Neural progenitor cell (in vitro differentiated cells): ENCODE data around the gene ZNF516. TPM values are rescaled to one million over a fixed set of nuclear protein-coding genes. Genes with fewer than 3 reads are reported as not detected.

Experiments used
- DNase-seq: peaks from one replicate; pipeline ENCODE4 v3.0.0-alpha.2; 2016; ENCODE audit warnings: low spot score
- H2AFZ ChIP-seq: fragments of 200-600 bp; sonication (generic); replicated peaks from 2 replicates; pipeline ENCODE4 v1.6.1; 2016; ENCODE audit warnings: antibody characterized with exemption
- H3F3A ChIP-seq: fragments of 200-600 bp; sonication (generic); 2 replicates; pipeline ENCODE4 v1.6.1; 2016; ENCODE audit warnings: antibody characterized with exemption, low read depth
- H3K27ac ChIP-seq: fragments of 200-600 bp; sonication (generic); 2 replicates; pipeline ENCODE4 v1.5.1; 2016; ENCODE audit warnings: mild to moderate bottlenecking
- H3K27me3 ChIP-seq: fragments of 200-600 bp; sonication (generic); 2 replicates; pipeline ENCODE4 v1.6.1; 2016; ENCODE audit warnings: mild to moderate bottlenecking, moderate library complexity
- H3K36me3 ChIP-seq: fragments of 200-600 bp; sonication (generic); 2 replicates; pipeline ENCODE4 v1.5.1; 2016
- H3K4me1 ChIP-seq: fragments of 200-600 bp; sonication (generic); 2 replicates; pipeline ENCODE4 v1.6.1; 2016; ENCODE audit warnings: mixed run types
- H3K4me2 ChIP-seq: fragments of 200-600 bp; sonication (generic); 2 replicates; pipeline ENCODE4 v1.6.1; 2016
- H3K4me3 ChIP-seq: fragments of 200-600 bp; sonication (generic); 2 replicates; pipeline ENCODE4 v1.5.1; 2016
- H3K79me2 ChIP-seq: fragments of 200-600 bp; sonication (generic); 2 replicates; pipeline ENCODE4 v1.6.1; 2016; ENCODE audit warnings: low read depth
- H3K9ac ChIP-seq: fragments of 200-600 bp; sonication (generic); 2 replicates; pipeline ENCODE4 v1.6.1; 2016
- H3K9me3 ChIP-seq: fragments of 200-600 bp; sonication (generic); 2 replicates; pipeline ENCODE4 v1.5.1; 2016; ENCODE audit warnings: low read depth
- H4K20me1 ChIP-seq: fragments of 200-600 bp; sonication (generic); 2 replicates; pipeline ENCODE4 v1.6.1; 2016; ENCODE audit warnings: low read depth
- H3K27ac Mint-ChIP-seq: 3 replicates; pipeline ENCODE4 v1.8.0; 2021; ENCODE audit warnings: mixed read lengths
- H3K27me3 Mint-ChIP-seq: 2 replicates; pipeline ENCODE4 v1.8.0; 2022; ENCODE audit warnings: low read depth, mild to moderate bottlenecking, inconsistent platforms, moderate library complexity, mixed read lengths; ENCODE audit not compliant: insufficient read depth
- H3K36me3 Mint-ChIP-seq: 3 replicates; pipeline ENCODE4 v1.8.0; 2021; ENCODE audit warnings: mixed read lengths
- H3K4me1 Mint-ChIP-seq: 3 replicates; pipeline ENCODE4 v1.8.0; 2021; ENCODE audit warnings: mixed read lengths
- H3K4me3 Mint-ChIP-seq: 3 replicates; pipeline ENCODE4 v1.8.0; 2021; ENCODE audit warnings: mild to moderate bottlenecking, moderate library complexity, mixed read lengths
- H3K9me3 Mint-ChIP-seq: 3 replicates; pipeline ENCODE4 v1.8.0; 2020; ENCODE audit warnings: mixed read lengths
- EZH2 ChIP-seq: fragments of 200-600 bp; sonication (generic); IDR thresholded peaks from 2 replicates; pipeline ENCODE4 v1.6.1; 2017; ENCODE audit warnings: antibody characterized with exemption, mild to moderate bottlenecking, moderate library complexity
- EZH2phosphoT487 ChIP-seq: fragments of 200-600 bp; sonication (generic); IDR thresholded peaks from 2 replicates; pipeline ENCODE4 v1.6.1; 2017; ENCODE audit warnings: antibody characterized with exemption
- total RNA-seq: library from RNA; depleted of rRNA; stranded (reverse); fragments of >200 nt; gene quantifications from 2 replicates; pipeline ENCODE4 v1.2.3, GENCODE V29; 2015; ENCODE audit warnings: low replicate concordance
- TF ChIP-seq, protein P1 (sequence below): fragments of 200-600 bp; sonication (generic); IDR thresholded peaks from 2 replicates; pipeline ENCODE4 v1.5.1; 2017; ENCODE audit warnings: antibody characterized with exemption, mild to moderate bottlenecking

The ZNF516 gene
- total RNA-seq, 1 donor from 2014 or later, result 45.5 TPM

DNA sequence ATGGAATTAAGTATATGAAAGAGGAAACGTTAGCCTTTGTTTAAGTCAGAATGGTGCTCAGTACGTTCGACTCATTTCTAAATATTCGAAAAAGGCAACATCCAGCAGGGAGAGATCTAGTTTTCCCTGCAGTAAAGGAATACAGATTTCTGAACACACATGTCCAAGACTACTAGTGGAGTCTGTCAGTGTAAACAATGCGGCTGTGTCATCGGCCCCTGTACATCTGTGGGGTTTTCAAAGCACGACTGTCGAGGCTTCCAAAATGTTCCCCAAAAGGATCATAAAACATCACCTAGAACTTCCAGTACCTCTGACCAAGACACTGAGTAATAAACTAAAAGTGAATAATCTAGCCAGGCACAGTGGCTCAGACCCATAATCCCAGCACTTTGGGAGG, 112.8 kb downstream of the ZNF516 start:
- Mint-ChIP-seq H3K4me1 (peaks cover 8% of the 10 kb centered on the region), H3K9me3 (no peaks in the 10 kb centered on the region), H3K27ac (no peak overlapping the region), H3K27me3 (peaks cover 12% of the 10 kb centered on the region), H3K36me3 (peaks cover 32% of the 10 kb centered on the region), H3K4me3 (no peak overlapping the region)
- Histone ChIP-seq H4K20me1 (peaks cover 87% of the 10 kb centered on the region), H3K9ac (no peak overlapping the region), H3F3A (peaks cover 3% of the 10 kb centered on the region), H3K79me2 (peaks cover 40% of the 10 kb centered on the region), H3K4me3 (no peak overlapping the region), H3K36me3 (no peaks in the 10 kb centered on the region), H3K9me3 (no peaks in the 10 kb centered on the region), H3K27ac (no peak overlapping the region), H3K4me2 (no peak overlapping the region), H3K27me3 (no peaks in the 10 kb centered on the region), H2AFZ (no peak overlapping the region), H3K4me1 (no peaks in the 10 kb centered on the region)
- DNase-seq, result no peak
- TF ChIP-seq EZH2phosphoT487 (no peak), EZH2 (no peak)
- TF ChIP-seq, protein P1, sequence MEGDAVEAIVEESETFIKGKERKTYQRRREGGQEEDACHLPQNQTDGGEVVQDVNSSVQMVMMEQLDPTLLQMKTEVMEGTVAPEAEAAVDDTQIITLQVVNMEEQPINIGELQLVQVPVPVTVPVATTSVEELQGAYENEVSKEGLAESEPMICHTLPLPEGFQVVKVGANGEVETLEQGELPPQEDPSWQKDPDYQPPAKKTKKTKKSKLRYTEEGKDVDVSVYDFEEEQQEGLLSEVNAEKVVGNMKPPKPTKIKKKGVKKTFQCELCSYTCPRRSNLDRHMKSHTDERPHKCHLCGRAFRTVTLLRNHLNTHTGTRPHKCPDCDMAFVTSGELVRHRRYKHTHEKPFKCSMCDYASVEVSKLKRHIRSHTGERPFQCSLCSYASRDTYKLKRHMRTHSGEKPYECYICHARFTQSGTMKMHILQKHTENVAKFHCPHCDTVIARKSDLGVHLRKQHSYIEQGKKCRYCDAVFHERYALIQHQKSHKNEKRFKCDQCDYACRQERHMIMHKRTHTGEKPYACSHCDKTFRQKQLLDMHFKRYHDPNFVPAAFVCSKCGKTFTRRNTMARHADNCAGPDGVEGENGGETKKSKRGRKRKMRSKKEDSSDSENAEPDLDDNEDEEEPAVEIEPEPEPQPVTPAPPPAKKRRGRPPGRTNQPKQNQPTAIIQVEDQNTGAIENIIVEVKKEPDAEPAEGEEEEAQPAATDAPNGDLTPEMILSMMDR, result no peak

DNA sequence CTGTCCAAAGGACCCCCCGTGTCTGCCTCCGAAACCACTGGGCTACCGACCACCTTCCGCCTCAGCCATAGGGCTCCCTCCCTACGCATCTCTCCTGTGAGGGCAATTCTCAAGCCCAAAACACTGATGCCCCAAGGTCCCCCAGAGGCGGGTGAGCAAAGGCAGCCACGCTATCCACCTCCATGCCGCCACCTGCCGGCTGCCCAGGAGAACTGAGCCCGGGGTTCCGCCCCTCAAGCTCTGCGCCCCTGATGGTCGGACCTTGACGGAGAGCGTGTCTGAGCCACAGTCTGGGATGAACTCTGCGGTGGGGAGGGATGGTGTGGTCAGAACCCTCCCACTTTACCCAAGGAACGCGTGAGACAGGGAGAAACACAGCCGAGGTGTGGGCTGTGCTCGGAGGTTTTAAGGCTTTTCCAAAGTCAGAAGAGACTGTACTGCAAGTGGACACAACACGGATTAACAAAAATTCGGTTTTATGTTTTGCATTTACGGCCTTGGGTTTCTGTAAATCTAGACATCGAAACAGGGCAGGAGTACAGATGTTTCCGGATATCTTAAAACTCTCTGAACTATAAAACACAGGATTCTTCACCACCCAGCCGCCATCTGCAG, 114.1 kb downstream of the ZNF516 start:
- peak; percentile 72 for DNase-seq
- H3K4me3 Mint-ChIP-seq, result no peak overlapping the region

DNA sequence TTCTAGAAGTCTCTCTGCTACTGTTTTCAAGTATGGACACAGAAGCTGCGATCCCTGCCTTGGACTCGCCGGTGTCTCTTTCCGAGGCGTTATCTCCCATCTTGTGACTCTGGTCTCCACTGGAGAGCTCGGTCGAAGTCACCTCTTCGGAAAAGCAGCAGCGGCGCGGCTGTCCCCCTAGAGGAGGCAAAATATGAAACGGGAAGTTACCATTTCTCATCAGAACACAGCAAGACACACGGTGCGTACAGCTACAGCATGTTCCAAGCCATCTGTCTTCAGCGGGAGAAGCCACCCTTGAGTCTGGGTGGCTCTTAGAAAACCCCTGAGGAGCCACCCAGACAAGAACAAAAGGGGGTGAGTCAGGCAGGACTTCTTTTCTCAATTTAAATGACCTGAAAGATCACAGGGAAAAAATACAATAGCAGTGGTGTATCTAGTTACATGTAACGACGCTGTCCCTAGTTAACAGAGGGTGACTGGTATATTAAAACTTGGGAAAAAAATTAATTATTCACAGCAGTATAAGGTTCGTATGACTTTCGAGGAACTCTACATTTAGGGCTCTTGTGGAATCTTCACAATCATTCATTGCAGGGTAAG, 114.8 kb downstream of the ZNF516 start:
- Histone ChIP-seq H3K9me3 (no peaks in the 10 kb centered on the region), H3F3A (peaks cover 3% of the 10 kb centered on the region), H3K4me1 (no peaks in the 10 kb centered on the region), H3K27me3 (no peaks in the 10 kb centered on the region), H3K9ac (no peak overlapping the region), H3K79me2 (peaks cover 42% of the 10 kb centered on the region), H3K4me3 (no peak overlapping the region), H3K36me3 (no peaks in the 10 kb centered on the region), H3K4me2 (no peak overlapping the region), H2AFZ (no peak overlapping the region), H4K20me1 (peaks cover 86% of the 10 kb centered on the region), H3K27ac (no peak overlapping the region)
- Mint-ChIP-seq H3K4me3 (no peak overlapping the region), H3K4me1 (peaks cover 8% of the 10 kb centered on the region), H3K27me3 (peaks cover 14% of the 10 kb centered on the region), H3K9me3 (no peaks in the 10 kb centered on the region), H3K27ac (no peak overlapping the region), H3K36me3 (peaks cover 42% of the 10 kb centered on the region)
- no peak for TF ChIP-seq EZH2
- TF ChIP-seq, protein P1, result no peak
- TF ChIP-seq EZH2phosphoT487, result no peak
- DNase-seq, result no peak

More for the DNA sequence above, 114.1 kb downstream of the ZNF516 start:
- Mint-ChIP-seq H3K4me1 (peaks cover 8% of the 10 kb centered on the region), H3K36me3 (peaks cover 38% of the 10 kb centered on the region), H3K27me3 (peaks cover 14% of the 10 kb centered on the region), H3K9me3 (no peaks in the 10 kb centered on the region), H3K27ac (no peak overlapping the region)
- no peak overlapping the region for H3K4me2 ChIP-seq
- H3K27ac ChIP-seq, result no peak overlapping the region
- H3K9ac ChIP-seq, result no peak overlapping the region
- H3K4me1 ChIP-seq, result no peaks in the 10 kb centered on the region
- H3F3A ChIP-seq, result peaks cover 3% of the 10 kb centered on the region
- H3K4me3 ChIP-seq, result no peak overlapping the region
- H3K36me3 ChIP-seq, result no peaks in the 10 kb centered on the region
- H4K20me1 ChIP-seq, result peaks cover 86% of the 10 kb centered on the region
- no peaks in the 10 kb centered on the region for H3K27me3 ChIP-seq
- no peaks in the 10 kb centered on the region for H3K9me3 ChIP-seq
- TF ChIP-seq, protein P1, result peak; percentile 78
- no peak for TF ChIP-seq EZH2
- no peak overlapping the region for H2AFZ ChIP-seq
- peaks cover 40% of the 10 kb centered on the region for H3K79me2 ChIP-seq
